ENCODE results near the gene PIWIL4. TPM values are rescaled to one million over a fixed set of nuclear protein-coding genes. Genes with fewer than 3 reads are reported as not detected.

The PIWIL4 gene
- polyA plus RNA-seq, 1 donor from 2014 or later: 1.3 TPM

- Histone ChIP-seq H2AFZ (ENCODE audit: low read depth, low read length) (no peak overlapping the region), H3F3A (ENCODE audit: insufficient read depth, low read length, poor library complexity, severe bottlenecking) (no peaks in the 10 kb centered on the region), H3K27ac (ENCODE audit: low read length) (no peak overlapping the region), H3K9ac (ENCODE audit: low read length) (no peak overlapping the region), H3K36me3 (ENCODE audit: insufficient read depth, low read length) (no peaks in the 10 kb centered on the region), H3K4me2 (ENCODE audit: low read length) (no peak overlapping the region), H4K20me1 (ENCODE audit: insufficient read depth) (no peaks in the 10 kb centered on the region), H3K9me3 (ENCODE audit: low read length) (no peaks in the 10 kb centered on the region), H3K79me2 (replicated peaks; ENCODE audit: insufficient read depth, low read length) (no peaks in the 10 kb centered on the region), H3K9me2 (ENCODE audit: insufficient read depth, low read length) (no peaks in the 10 kb centered on the region), H3K27me3 (ENCODE audit: insufficient read depth, low read depth, low read length) (no peaks in the 10 kb centered on the region), H3K4me3 (ENCODE audit: low read length) (no peak overlapping the region)
- no peak for TF ChIP-seq POLR2AphosphoS5 (IDR thresholded peaks at IDR 0.05)
- no peak for TF ChIP-seq TAF1 (IDR thresholded peaks at IDR 0.05; ENCODE audit: low read depth)
- no peak for TF ChIP-seq RAD21 (conservative IDR thresholded peaks at IDR 0.05)
- no peak for TF ChIP-seq EP300 (conservative IDR thresholded peaks at IDR 0.05; ENCODE audit: poor library complexity, severe bottlenecking)
- no peak for TF ChIP-seq REST (IDR thresholded peaks at IDR 0.05; ENCODE audit: borderline replicate concordance)
- TF ChIP-seq CTCF (IDR thresholded peaks at IDR 0.05; ENCODE audit: poor library complexity, severe bottlenecking): no peak
- TF ChIP-seq EZH2 (IDR thresholded peaks at IDR 0.05; ENCODE audit: borderline replicate concordance, insufficient read depth, low read length, poor library complexity, severe bottlenecking): no peak
- TF ChIP-seq SMC3 (conservative IDR thresholded peaks at IDR 0.05; ENCODE audit: poor library complexity): no peak
- TF ChIP-seq MXI1 (conservative IDR thresholded peaks at IDR 0.05; ENCODE audit: poor library complexity, severe bottlenecking): no peak
Measured at GRCh38 chr11:94603587-94603986, 36.4 kb downstream of the PIWIL4 start.

- Histone ChIP-seq H3K4me2 (ENCODE audit: low read length) (no peak overlapping the region), H3F3A (ENCODE audit: insufficient read depth, low read length, poor library complexity, severe bottlenecking) (no peaks in the 10 kb centered on the region), H4K20me1 (ENCODE audit: insufficient read depth) (no peaks in the 10 kb centered on the region), H3K9ac (ENCODE audit: low read length) (no peak overlapping the region), H3K36me3 (ENCODE audit: insufficient read depth, low read length) (no peaks in the 10 kb centered on the region), H3K9me2 (ENCODE audit: insufficient read depth, low read length) (no peaks in the 10 kb centered on the region), H3K4me3 (ENCODE audit: low read length) (no peak overlapping the region), H2AFZ (ENCODE audit: low read depth, low read length) (no peak overlapping the region), H3K27ac (ENCODE audit: low read length) (no peak overlapping the region), H3K9me3 (ENCODE audit: low read length) (peaks cover 5% of the 10 kb centered on the region), H3K27me3 (ENCODE audit: insufficient read depth, low read depth, low read length) (no peaks in the 10 kb centered on the region), H3K79me2 (replicated peaks; ENCODE audit: insufficient read depth, low read length) (no peaks in the 10 kb centered on the region)
- TF ChIP-seq EP300 (conservative IDR thresholded peaks at IDR 0.05; ENCODE audit: poor library complexity, severe bottlenecking): no peak
- no peak for TF ChIP-seq MXI1 (conservative IDR thresholded peaks at IDR 0.05; ENCODE audit: poor library complexity, severe bottlenecking)
- TF ChIP-seq TAF1 (IDR thresholded peaks at IDR 0.05; ENCODE audit: low read depth): no peak
- TF ChIP-seq RAD21 (conservative IDR thresholded peaks at IDR 0.05): no peak
- no peak for TF ChIP-seq EZH2 (IDR thresholded peaks at IDR 0.05; ENCODE audit: borderline replicate concordance, insufficient read depth, low read length, poor library complexity, severe bottlenecking)
- no peak for TF ChIP-seq CTCF (IDR thresholded peaks at IDR 0.05; ENCODE audit: poor library complexity, severe bottlenecking)
- TF ChIP-seq REST (IDR thresholded peaks at IDR 0.05; ENCODE audit: borderline replicate concordance): no peak
- TF ChIP-seq POLR2AphosphoS5 (IDR thresholded peaks at IDR 0.05): no peak
Measured at GRCh38 chr11:94604482-94604881, 37.3 kb downstream of the PIWIL4 start.
